Activated T-cell treated with anti-CD3 and anti-CD28 coated beads, Interleukin-2, amount 50 U/mL, for 24 hours (primary cell): ENCODE results near the gene CD8B.

Experiments
- DNase-seq: peaks from one replicate; pipeline ENCODE4 v3.0.0-alpha.2; 2020
- H3K27ac Mint-ChIP-seq: 2 replicates; pipeline ENCODE4 v1.8.0; 2020; ENCODE audit warnings: mild to moderate bottlenecking, mixed read lengths
- H3K27me3 Mint-ChIP-seq: 2 replicates; pipeline ENCODE4 v1.8.0; 2020; ENCODE audit warnings: mixed read lengths
- H3K36me3 Mint-ChIP-seq: 2 replicates; pipeline ENCODE4 v1.8.0; 2020; ENCODE audit warnings: low read depth, mixed read lengths
- H3K4me1 Mint-ChIP-seq: 2 replicates; pipeline ENCODE4 v1.8.0; 2020; ENCODE audit warnings: low read depth, mixed read lengths
- H3K4me3 Mint-ChIP-seq: 2 replicates; pipeline ENCODE4 v1.8.0; 2020; ENCODE audit warnings: mild to moderate bottlenecking, moderate library complexity, mixed read lengths
- H3K9me3 Mint-ChIP-seq: 2 replicates; pipeline ENCODE4 v1.8.0; 2020; ENCODE audit warnings: mixed read lengths

CD8B gene

DNA sequence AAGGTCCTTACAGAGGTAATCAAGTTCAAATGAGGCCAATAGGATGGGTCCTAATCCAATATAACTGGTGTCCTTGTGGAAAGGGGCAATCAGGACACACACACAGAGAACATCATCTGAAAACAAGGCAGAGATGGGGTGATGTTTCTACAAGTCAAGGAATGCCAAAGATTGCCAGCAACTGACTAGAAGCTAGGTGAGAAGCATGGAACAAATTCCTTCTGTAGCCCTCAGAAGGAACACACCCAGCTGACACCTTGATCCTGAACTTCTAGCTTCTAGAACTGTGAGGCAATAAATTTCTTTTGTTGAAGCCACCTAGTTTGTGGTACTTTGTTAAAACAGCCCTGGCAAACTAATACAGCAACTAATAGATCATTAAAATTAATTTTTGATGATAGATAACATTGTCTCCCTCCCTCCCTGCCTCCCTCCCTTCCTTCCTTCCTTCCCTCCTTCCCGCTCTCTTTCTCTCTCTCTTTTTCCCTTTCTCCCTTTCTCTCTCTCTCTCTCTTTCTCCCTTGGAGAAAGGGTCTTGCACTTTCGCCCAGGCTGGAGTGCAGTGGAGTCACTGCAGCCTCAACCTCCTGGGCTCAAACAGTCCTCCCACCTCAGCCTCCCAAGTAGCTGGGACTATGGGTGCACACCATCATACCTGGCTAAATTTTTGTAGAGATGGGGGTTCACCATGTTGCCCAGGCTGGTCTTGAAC, 60.7 kb downstream of the CD8B start:
- Mint-ChIP-seq H3K27me3 (peaks cover 4% of the 10 kb centered on the region), H3K4me3 (no peak overlapping the region), H3K9me3 (peaks cover 14% of the 10 kb centered on the region), H3K4me1 (peaks cover 10% of the 10 kb centered on the region), H3K27ac (no peak overlapping the region), H3K36me3 (peaks cover 14% of the 10 kb centered on the region)
- no peak for DNase-seq

DNA sequence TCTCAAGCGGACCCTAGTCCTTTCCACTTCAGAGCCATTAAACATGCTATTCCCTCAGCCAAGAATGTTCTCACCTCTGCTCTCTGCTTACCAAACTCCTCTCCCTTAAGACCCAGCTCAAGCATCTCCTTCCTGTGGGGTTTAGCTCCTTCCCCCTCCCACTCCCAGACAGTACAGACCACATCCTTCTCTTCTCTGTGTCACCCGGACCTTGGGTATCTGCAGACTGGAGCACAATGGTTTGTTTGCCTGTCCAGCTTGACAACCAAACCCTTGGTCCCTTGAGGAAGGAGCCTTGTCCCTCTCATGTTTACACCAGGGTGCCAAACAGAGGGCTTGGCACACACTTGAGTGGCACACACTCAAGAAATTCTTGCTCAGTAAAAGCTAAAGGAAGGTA, 66.8 kb downstream of the CD8B start:
- H3K4me3 Mint-ChIP-seq, result no peak overlapping the region
- H3K27ac Mint-ChIP-seq, result peak overlapping the region; percentile 23
- peaks cover 52% of the 10 kb centered on the region for H3K27me3 Mint-ChIP-seq
- H3K36me3 Mint-ChIP-seq, result peaks cover 27% of the 10 kb centered on the region
- no peak for DNase-seq
- peaks cover 24% of the 10 kb centered on the region for H3K9me3 Mint-ChIP-seq
- peaks cover 43% of the 10 kb centered on the region for H3K4me1 Mint-ChIP-seq

DNA sequence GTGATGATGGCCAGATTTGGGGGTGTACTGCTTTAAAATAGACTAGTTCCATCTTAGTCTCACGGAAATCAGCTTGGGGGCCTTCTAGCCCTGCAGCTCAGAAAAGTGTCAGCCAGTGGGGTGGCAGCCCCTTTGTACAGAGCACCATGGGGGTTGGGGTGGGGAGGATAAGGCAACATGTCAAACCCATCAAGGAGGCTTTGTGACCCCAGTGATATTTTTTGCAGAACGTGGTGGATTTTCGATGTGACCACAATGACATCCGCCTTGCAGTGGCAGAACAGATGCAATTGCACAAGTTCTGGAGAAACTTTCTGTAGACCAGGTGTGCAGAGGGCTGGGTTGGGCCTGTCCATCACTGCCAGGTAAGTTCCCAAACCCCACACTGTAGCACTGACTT, 67.9 kb downstream of the CD8B start:
- Mint-ChIP-seq H3K9me3 (peaks cover 24% of the 10 kb centered on the region), H3K27ac (peak overlapping the region; percentile 34), H3K36me3 (peaks cover 32% of the 10 kb centered on the region), H3K27me3 (peaks cover 58% of the 10 kb centered on the region), H3K4me3 (peak overlapping the region; percentile 8), H3K4me1 (peaks cover 44% of the 10 kb centered on the region)
- no peak for DNase-seq

DNA sequence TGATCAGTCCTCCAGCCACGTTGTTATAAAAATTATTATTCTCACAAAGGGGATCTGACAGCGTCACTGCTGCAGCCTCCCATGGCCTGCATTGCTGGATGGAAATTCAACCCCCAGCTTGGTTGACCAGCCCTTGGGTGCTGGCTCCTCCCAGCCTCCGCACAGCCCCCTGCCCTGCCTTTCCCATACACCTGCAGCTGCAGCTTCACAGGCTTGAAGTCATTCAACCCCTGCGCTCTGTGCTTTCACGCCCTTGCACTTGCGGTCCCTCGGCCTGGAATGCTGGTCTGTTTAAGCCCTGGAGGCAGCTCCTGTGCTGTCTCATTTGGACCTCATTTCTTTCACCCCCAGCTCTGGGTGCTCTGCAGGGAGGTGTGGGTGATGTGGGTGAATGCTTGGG, 70.1 kb downstream of the CD8B start:
- peak overlapping the region; percentile 86 for H3K4me3 Mint-ChIP-seq
- no peak for DNase-seq
- peaks cover 66% of the 10 kb centered on the region for H3K27me3 Mint-ChIP-seq
- H3K36me3 Mint-ChIP-seq, result peaks cover 42% of the 10 kb centered on the region
- peaks cover 15% of the 10 kb centered on the region for H3K9me3 Mint-ChIP-seq
- H3K27ac Mint-ChIP-seq, result peak overlapping the region; percentile 97
- peaks cover 59% of the 10 kb centered on the region for H3K4me1 Mint-ChIP-seq

DNA sequence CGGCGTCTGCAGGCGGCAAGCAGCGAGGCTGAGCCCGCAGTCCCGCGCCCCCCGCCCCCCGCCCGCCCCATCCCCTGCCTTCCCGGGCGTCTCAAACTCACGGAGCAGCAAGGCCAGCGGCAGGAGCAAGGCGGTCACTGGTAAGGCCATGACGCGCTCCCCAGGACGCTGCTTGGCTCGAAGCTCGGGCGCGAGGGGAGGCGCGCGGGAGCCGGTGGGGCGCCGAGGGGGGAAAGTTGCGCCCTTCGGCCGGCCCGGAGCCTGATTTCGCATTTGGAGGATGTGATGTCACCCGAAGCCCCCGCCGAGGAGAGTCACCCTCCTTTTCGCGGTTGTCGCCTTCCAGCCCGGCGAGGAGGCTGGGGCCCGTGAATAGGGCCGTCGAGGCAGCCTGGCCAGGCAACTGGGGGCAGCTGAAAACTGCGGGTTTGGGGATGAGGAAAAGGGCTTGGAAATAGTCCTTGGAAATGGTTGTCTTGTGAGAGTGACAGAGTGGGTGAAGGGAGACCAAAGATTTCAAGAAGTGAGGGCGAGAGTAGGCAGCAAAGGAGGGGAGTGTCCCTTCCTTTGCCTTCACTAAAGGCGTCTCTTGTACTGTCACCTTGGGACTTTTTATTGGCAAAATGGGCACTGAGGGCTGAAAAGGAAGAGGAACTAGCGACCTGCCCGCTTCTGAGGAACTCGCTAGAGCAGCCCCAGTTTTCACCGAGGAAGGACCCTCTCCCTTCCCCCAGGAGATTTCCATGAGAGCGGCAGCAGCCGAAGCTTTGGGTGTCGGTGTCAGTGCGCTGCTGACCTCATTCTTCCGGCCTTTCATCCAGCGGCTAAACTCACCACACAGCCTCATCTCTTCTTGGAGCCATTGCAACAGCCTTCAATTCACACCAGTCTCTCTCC, 70.8 kb downstream of the CD8B start, which contains the start of gene CD8A:
Gene CD8A, minus strand, starts transcription at position 238 of the 897 bp plus-strand sequence. Its CDS starts 88 bp downstream, at position 150.
- H3K36me3 Mint-ChIP-seq, result peaks cover 37% of the 10 kb centered on the region
- H3K27ac Mint-ChIP-seq, result peak within 1 kb of the TSS; percentile 97
- peak; percentile 74 for DNase-seq
- peaks cover 64% of the 10 kb centered on the region for H3K4me1 Mint-ChIP-seq
- H3K9me3 Mint-ChIP-seq, result peaks cover 9% of the 10 kb centered on the region
- H3K27me3 Mint-ChIP-seq, result peaks cover 66% of the 10 kb centered on the region
- H3K4me3 Mint-ChIP-seq, result peak within 1 kb of the TSS; percentile 86

DNA sequence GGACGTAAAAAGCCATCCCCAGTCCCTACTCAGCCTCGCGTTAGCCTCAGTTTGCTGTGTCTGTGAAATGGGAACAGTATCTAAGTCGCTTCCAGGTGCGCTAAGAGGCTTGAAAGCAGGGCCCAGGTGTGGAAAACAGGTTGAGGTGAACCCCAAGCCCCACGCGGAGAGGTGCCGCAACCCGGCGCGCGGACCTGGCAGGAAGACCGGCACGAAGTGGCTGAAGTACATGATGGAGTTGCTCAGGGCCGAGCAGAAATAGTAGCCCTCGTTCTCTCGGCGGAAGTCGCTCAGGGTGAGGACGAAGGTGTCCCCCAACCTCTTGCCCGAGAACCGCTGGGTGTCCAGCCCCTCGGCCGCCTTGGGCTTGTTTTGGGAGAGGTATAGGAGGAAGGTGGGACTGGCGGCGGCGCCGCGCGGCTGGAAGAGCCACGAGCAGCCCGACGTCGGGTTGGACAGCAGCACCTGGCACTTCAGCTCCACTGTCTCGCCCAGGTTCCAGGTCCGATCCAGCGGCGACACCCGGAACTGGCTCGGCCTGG, 71.5 kb downstream of the CD8B start:
- H3K27ac Mint-ChIP-seq, result peak overlapping the region; percentile 93
- peaks cover 65% of the 10 kb centered on the region for H3K27me3 Mint-ChIP-seq
- peaks cover 34% of the 10 kb centered on the region for H3K36me3 Mint-ChIP-seq
- peaks cover 71% of the 10 kb centered on the region for H3K4me1 Mint-ChIP-seq
- peak; percentile 60 for DNase-seq
- H3K4me3 Mint-ChIP-seq, result peak overlapping the region; percentile 86
- peaks cover 3% of the 10 kb centered on the region for H3K9me3 Mint-ChIP-seq

DNA sequence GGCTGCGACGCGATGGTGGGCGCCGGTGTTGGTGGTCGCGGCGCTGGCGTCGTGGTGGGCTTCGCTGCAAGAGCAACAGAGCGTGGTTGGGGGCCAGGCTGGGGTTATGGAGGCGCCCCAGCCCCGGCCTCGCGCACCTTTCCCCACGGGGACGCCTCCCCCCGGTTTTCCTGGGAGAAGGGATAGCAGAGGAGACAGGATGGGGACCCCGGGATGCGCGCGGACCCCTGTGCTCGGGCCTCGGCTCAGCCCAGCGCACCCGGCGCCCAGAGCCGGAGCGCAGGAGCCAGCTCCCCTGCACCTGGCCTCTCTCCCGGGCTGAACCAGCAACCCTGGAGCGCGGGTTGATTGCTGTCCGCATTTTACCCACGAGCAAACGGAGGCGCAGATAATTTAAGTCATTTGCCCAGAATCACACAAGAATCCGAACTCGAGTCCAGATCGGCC, 72.0 kb downstream of the CD8B start:
- Mint-ChIP-seq H3K4me1 (peaks cover 71% of the 10 kb centered on the region), H3K9me3 (no peaks in the 10 kb centered on the region), H3K4me3 (peak overlapping the region; percentile 86), H3K27me3 (peaks cover 60% of the 10 kb centered on the region), H3K27ac (peak overlapping the region; percentile 93), H3K36me3 (peaks cover 36% of the 10 kb centered on the region)
- no peak for DNase-seq

DNA sequence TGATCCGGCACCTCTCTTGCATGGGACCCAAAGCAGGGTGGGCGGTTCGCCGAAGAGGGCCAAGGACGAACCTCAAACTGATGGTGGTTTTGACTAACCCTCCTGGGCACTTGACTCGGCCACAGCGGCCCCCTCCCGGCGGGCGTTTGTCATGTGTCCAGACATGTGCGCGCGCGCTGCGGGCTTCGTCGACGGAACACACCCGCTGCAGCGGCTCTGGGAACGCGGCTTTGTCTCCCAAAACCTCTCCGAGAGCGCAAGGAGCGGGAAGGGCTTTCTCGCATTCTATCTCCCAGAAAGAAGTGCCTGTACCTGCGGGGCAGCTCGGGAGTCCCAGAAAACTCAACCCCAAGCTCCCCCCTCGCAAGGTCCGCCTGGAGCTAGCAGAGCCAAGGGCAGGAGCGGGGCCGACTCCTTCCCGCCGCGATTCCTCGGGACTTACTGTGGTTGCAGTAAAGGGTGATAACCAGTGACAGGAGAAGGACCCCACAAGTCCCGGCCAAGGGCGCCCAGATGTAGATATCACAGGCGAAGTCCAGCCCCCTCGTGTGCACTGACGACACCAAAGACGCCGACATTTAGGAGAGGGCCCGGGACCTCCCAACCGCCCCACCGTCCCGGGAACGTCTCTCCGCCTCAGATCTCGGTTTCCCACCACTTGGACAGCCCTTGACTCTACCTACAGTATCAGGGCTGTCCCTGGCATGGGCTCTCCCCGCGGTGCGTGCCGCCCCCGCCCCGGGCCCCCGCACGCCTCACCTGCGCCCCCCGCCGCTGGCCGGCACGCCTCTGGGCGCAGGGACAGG, 72.6 kb downstream of the CD8B start:
- peaks cover 53% of the 10 kb centered on the region for H3K27me3 Mint-ChIP-seq

DNA sequence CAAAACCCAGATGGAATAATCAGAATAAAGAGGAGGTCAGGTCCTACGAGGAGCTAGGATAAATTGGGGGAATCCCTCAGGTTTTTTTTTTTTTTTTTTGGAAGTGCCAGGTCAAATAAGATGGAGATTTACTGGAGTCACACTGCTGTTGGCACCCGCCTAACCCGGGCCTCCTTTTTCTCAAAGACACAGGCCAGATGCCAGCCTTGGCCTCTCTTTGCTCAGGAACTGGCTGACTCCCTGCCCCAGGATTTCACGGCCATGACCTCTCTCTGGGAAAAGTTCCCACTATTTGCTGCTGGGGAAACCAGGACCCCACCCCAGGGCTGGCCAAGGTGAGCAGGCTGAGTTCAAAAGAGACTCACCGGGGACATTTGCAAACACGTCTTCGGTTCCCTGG, 73.5 kb downstream of the CD8B start:
- Mint-ChIP-seq H3K4me1 (peaks cover 71% of the 10 kb centered on the region), H3K4me3 (peak overlapping the region; percentile 86), H3K27ac (peak overlapping the region; percentile 92), H3K27me3 (peaks cover 44% of the 10 kb centered on the region), H3K36me3 (peaks cover 41% of the 10 kb centered on the region), H3K9me3 (no peaks in the 10 kb centered on the region)
- DNase-seq, result no peak

More for the DNA sequence above, 72.6 kb downstream of the CD8B start:
- Mint-ChIP-seq H3K27ac (peak overlapping the region; percentile 92), H3K36me3 (peaks cover 41% of the 10 kb centered on the region), H3K9me3 (no peaks in the 10 kb centered on the region), H3K4me1 (peaks cover 71% of the 10 kb centered on the region), H3K4me3 (peak overlapping the region; percentile 86)
- peak; percentile 62 for DNase-seq

DNA sequence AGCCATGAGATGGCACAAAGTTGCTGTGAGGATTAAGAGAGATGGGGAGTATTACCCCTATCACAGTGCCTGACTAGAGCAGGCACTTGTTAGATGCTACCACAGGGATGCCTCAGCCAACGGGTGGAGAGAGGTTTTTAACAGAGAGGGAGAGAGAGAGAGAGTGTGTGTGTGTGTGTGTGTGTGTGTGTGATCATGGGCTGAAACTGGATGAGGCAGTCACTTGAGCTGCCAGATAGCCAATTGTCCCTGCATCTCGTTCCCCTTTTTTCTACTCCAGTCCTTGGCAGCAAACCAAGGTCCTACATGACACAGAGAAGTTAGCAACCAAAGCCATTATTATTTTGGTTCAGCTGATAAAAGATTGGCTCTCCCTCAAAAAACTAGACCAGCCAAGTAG, 74.0 kb downstream of the CD8B start:
- Mint-ChIP-seq H3K9me3 (no peaks in the 10 kb centered on the region), H3K27me3 (peaks cover 40% of the 10 kb centered on the region), H3K36me3 (peaks cover 41% of the 10 kb centered on the region), H3K27ac (peak overlapping the region; percentile 92), H3K4me3 (peak overlapping the region; percentile 86), H3K4me1 (peaks cover 67% of the 10 kb centered on the region)
- no peak for DNase-seq

DNA sequence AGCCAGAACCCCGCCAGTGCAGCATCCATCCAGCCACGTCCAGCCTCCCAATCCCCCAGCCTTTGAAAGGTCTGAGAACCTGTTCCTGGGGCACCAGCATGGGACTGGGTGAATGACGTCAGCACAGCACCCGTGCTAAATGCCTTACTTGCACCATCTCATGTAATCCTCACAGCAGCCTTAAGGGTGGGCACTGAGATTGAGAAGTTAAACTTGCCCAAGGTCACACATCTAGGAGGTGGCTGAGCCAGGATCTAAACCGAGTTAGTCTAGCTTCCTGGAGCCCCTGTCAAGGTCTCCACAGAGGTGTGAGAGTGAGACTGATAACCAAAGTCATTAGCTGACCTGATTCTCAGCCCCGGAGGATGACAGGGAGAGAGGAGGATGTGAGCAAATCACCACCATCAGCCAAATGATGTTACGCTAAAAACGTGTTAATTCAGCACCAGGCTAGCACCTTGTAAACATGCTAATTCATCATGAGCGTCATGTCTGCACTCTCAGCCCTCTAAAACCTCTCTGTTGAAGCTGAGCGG, 75.6 kb downstream of the CD8B start:
- peaks cover 27% of the 10 kb centered on the region for H3K27me3 Mint-ChIP-seq
- peak overlapping the region; percentile 92 for H3K27ac Mint-ChIP-seq
- peaks cover 41% of the 10 kb centered on the region for H3K36me3 Mint-ChIP-seq
- H3K9me3 Mint-ChIP-seq, result no peaks in the 10 kb centered on the region
- peaks cover 58% of the 10 kb centered on the region for H3K4me1 Mint-ChIP-seq
- peak; percentile 60 for DNase-seq
- H3K4me3 Mint-ChIP-seq, result peak overlapping the region; percentile 86

DNA sequence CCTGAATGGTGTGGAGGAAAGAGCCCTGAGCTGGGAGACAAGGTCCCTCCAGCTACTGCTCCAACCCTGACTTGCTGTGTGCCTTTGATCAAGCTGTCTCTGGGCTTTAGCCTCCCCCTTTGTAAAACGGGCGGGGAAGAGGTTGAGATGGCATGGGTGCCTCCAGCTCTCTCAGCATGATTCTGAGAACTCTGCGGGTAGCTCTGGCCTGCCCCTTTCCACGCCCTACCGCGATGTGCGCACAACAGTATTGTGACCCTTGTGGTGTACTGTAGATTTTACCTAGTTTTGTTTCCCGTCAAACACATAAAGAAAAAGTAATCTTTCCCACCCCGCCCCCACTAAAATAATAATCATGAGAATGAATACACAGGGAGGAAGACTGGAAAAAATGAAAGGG, 76.2 kb downstream of the CD8B start:
- Mint-ChIP-seq H3K27me3 (peaks cover 24% of the 10 kb centered on the region), H3K27ac (peak overlapping the region; percentile 92), H3K4me3 (peak overlapping the region; percentile 86), H3K36me3 (peaks cover 41% of the 10 kb centered on the region), H3K4me1 (peaks cover 55% of the 10 kb centered on the region), H3K9me3 (no peaks in the 10 kb centered on the region)
- peak; percentile 65 for DNase-seq

DNA sequence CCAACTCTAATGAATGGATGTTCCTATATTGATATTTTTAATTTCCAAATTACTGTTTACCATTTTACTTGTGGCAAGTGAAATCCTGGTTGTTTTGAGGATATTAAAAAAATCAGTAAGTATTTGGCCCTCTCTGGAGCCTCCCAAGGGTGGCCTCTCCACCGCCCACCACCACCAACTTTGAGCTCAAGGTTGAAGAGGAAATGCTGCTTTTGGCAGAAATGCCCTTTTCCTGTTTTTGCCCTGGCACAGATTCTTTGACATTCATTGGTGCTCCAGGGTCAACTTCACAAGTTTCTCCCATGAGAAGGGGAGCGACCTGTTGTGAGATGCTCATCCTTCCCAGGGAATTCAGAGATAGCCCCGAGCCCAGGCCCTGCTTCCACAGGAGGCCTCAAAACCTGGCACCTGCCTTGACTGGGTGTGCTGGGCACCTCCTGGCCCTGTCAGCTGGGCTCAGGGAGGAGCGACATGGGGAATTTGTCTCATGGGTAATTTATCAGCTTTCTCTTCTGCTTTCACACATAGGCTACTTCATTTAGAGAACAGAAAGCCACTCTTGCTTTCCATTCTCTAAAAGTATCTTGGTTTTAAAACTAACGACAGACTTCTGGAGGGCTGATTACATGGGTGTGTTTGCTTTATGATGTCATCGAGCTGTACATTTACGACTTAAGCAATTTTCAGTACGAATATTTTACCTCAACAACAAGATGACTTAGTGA, 77.9 kb downstream of the CD8B start:
- Mint-ChIP-seq H3K4me3 (no peak overlapping the region), H3K36me3 (peaks cover 32% of the 10 kb centered on the region), H3K27ac (peak overlapping the region; percentile 92), H3K9me3 (no peaks in the 10 kb centered on the region), H3K4me1 (peaks cover 50% of the 10 kb centered on the region), H3K27me3 (peaks cover 13% of the 10 kb centered on the region)
- DNase-seq, result no peak
